ENCODE data around the gene LRMDA.
A peak's percentile ranks its signal among the peaks of the same experiment; 100 is the strongest.

LRMDA gene

GRCh38 chr10:76074659-76075058, 643.2 kb downstream of the LRMDA start:
- no peak for DNase-seq

DNA sequence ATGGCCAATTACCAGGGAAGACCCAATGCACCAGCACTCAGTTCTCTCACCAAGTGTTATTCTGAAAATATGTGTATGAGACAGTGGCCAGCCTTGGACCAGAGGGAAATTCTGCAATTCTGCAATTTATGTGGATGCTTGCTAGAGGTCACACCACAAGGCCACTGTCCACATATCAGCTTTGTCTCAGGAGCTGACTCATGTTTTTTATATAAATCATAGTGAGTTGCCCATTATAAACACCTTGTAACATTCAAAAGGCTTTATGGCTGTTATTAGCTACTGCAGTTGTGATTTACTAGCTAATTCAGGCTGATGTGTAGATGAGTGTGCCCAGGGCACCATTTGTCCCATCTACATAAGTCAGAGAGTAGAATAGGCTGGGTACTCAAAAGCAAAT, 649.0 kb downstream of the LRMDA start:
- DNase-seq: no peak

- no peak for DNase-seq
Observed at GRCh38 chr10:76080991-76081390, 649.6 kb downstream of the LRMDA start.

DNA sequence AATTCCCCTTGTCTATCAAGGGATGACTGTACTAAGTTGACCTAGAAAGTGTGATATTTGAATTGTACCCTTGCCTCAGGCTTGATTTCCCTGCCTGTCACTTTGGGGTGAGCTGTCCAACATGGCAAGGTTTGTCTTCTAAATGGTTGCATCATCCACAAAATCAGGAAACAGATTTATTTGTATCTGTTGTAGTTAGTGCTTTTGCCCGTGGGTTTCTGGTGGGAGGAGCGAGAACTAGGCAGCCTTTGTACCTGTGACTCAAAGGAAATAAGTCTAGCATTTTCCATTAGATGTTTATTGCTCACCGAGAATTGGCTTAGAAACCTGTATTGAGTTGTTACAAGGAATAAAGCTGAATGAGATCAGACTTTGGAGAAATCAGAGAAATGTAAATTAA, 650.8 kb downstream of the LRMDA start:
- DNase-seq: no peak

- no peak for DNase-seq
Observed at GRCh38 chr10:76082956-76083355, 651.5 kb downstream of the LRMDA start.

GRCh38 chr10:76085002-76085816, 653.8 kb downstream of the LRMDA start:
- no peak for DNase-seq

DNA sequence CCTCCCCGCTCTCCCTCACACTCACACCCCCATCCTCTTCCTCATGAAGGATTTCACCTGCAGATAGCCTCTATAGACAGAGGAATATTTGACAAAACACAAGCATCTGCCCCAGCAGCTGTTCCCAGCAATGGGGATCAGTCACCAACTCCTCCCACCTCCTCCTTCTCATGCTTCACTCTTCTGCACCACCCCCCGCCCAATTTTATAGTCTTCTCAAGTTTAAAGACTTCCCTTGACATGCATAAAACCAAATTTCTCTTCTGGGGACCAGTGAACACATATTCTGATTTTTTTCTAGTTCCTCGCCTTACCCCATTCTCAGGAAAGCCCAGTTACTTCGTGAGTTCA, 654.4 kb downstream of the LRMDA start:
- DNase-seq: no peak

DNA sequence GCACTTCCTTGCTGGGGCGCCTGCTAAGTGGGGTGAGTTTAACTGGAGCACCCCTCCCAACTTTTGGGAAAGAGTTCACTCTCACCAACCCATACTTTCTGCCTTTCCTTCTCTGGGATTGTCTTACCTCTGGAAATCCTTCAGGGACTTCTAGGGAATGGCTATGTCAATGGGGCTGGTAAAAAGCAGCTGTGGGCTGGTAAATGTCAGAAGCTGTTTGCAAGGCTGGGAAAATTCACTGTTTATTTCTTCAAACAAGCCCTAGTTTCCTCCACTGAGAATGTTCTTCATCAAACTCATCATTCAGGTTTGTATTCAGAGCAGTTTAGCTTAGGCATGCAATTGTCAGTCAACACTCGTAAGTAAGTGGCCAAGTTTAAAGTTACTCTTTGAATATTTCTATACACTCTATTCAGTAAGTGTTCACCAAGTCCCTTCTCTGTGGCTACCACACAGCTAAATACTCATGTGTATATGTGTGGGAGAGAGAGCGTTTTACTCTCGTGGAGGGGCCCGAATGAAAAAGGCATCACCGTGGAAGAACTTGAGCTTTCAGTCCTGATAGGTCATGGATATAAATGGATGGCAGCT, 654.8 kb downstream of the LRMDA start:
- DNase-seq: no peak

- DNase-seq: no peak
Observed at GRCh38 chr10:76086761-76087639, 655.6 kb downstream of the LRMDA start.

DNA sequence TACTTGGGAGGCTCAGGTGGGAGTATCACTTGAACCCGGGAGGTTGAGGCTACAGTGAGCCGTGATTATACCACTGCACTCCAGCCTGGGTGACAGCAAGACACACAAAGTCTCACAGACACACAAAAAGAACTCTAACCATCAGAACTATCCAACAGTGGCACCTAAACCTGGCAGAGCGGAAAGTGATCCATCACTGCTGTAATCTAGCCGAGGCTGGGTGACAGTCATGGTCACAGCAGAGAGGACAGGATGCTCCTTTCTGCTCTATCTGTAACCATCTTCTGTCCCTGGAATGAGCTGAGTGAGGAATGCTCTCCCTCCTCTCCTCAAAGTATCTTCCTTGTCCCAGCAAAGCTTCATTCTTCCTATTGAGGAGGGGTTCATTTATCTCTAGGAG, 656.6 kb downstream of the LRMDA start:
- DNase-seq: no peak

DNA sequence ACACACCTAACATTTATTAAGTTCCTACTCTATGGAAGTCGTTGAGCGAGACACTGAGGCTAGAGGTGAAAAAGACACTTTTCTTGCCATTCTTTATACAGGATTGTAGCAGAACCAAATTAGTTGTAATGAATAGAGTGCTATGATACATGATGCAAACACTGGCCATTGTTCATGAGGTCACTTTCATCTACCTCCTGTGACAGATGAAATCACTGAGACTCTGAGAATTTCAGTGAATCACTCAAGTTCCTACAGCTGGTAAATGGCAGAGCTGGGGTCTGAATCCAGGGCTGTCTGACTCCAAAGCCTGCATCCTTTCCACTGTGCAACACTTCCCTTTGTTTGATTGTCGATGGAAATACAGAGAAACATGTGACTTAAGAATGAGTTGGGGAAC, 657.6 kb downstream of the LRMDA start:
- DNase-seq: no peak

DNA sequence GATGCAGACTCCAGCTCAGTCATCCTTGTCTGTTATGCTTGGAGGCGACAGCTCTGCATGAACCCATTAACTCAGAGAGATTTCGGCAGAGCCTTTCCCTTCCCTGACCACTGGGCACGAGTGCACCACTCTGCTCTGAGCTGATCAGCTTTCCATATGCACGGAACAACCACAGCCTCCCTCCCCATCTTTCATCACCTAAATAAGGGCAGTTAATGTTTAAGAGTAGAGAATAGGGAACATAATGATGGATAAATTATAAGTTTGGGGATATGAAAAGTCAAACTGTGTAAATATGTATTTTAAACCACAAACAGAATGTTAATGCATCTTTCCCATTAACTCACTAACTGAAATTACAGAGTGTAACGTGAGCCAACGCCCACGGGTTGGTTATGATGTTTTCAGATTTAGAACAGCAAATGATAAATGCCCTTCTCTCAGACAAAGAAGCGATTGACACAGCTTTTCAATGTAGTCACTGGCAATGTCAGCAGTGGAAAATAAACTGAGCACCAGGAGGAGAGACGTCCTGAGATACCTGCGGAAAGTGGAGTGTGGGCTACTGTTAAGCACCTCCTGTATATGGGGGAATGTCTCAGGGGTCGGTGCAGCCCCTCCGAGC, 658.2 kb downstream of the LRMDA start:
- peak; percentile 76 for DNase-seq

DNA sequence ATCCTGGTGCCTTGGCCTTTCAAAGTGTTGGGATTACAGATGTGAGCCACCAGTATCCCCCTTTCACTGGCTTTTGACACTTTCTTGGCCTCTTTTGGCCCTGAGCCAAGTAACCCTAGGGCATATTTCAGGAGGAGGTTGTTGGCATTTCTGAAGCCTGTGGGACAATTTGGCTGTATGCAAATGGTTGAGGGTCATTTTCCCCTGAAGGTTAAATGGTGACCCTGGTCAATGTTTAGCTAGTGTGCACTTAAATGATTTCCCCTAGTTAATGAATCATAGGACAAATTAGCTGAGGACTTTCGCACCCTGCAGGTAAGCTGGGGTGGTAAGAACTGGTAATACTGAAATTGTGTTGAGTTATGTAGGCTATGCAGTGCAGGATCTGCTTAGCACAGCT, 660.5 kb downstream of the LRMDA start:
- DNase-seq: no peak

DNA sequence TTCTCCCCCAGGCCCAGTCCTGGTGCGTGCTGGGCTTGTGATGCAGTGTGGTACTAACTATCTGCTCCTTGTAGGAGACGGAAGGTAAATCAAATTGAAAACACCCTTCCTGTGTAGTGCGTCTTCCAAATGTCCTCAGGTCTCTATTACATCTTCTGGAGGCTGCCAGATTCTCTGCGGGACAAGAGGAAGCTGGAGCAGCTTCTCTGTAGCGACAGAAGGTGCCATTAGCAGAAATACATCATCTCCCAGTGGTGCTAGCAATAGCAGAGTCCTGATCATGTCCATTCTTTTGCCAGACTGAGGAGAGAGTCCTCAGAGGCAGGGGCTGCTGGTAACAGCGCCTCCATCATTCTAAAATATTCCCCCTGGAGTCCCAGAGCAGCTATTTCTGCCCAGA, 675.2 kb downstream of the LRMDA start:
- DNase-seq: no peak

DNA sequence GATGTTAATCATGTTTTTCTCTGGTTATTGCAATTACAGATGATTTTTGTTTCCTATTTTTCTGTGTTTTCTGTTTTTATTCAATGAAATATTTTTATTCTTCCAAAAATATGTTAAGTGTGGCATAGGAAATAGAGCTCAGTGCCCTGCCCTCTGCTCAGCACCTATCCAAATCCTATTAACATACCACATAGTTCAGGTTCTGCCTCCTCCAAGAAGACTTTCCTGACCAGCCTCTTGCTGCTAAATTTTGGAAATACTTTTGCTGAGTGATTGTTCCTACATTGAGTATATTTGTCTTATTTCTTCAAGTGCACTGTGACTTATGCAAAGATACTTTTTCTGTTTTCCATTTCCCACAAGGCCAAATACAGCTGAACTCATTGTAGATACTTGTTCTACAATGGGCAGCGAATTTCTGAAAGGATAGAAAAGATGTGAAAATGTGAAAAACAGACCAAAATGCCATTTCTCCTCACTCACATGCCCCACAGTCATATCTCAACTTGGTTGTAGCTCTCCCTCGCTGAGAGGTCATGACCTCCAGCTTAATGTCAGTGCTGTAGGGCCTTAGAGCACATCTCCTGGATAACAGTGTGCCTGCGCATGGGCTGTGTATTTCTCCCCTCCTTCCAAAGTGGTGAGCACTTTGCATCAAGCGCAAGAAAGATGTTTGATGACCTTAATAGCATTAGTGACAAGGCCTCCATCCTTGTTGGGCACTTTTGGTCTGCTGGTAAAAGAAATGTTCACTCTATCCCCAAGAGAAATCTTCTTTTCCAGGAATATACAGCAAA, 677.3 kb downstream of the LRMDA start:
- no peak for DNase-seq

GRCh38 chr10:76111404-76111803, 680.0 kb downstream of the LRMDA start:
- DNase-seq: no peak

DNA sequence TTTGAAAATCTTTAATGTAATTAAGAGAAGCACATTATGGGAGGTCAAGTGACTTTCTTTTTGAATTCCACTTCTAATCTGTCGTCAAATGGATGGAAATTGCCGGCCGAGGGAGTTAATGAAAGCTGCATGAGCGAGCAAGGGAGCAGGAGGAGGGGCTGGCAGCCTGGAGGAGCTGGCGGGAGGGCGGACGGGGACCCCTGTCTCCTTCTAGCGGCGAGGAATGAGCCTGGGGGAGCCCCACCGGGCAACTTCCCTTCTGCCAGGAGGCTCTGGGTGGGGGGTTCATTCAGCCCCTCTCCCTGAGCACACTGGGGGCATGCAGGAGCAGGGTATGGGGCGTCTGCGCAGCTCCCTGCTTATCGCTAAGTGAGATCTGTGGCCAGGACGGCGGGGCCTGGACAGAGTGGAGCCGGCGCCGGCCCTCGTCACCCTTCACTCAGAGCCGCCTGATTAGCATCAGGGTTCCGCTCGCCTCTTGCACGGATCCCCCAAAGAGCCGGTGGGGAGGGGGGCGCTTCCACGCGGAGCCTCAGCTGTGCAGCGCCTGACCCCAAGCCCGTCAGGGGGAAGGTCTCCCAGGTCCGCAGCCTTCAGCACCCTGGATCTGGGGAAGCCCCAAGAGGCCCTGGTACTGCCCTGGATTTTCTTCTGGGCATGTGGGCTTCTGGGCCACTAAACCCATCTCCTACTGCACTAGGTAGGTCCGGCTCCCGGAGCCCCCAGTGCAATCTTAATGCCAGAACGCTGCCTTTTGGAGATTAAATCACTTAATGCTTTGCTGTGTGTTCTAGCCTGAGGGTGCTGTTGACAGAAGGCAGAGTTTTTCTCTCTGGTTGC, 680.8 kb downstream of the LRMDA start:
- no peak for DNase-seq

DNA sequence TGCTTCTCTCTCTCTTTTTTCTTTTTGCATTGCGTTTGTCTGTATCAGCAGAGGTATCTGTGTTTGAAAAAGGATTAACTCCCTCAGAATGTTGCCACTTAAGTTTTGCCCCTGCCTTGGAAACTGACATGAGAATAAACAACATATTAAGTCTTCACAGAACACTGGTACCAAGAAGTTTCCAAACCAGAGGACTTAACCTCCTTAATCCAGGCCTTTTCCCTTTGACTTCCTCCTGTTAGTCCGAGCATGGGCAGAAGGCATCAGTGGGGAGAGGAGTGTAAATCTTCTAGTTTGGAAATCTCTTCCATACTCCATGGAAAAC, 681.4 kb downstream of the LRMDA start:
- DNase-seq: no peak

GRCh38 chr10:76113952-76114351, 682.5 kb downstream of the LRMDA start:
- no peak for DNase-seq

DNA sequence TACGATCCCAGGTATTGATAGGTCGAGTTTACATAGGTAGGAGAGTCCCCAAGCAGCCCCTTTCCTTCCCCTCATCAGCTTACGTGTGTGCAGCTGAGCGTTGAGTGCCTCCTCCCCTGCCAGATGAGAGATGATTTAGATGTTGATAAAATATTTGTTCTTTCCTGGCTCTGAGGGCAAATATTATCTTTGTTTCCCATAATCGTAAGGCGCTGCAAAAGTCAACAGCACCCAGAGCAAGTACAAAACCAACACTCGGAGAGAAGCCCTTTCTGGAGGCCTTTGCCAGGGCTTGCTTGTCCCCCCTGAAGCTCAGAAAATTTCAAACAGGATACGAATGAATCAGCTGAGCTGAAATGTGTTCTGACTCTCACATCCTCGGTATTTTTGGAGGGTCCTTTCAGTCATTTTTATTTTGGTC, 683.2 kb downstream of the LRMDA start:
- peak; percentile 4 for DNase-seq

GRCh38 chr10:76115131-76115470, 683.7 kb downstream of the LRMDA start:
- no peak for DNase-seq

Measured in NCI-H2081 treated with DMSO at 0.1 percent for 48 hours (cell line).